SK-N-SH treated with all-trans-retinoic acid at 6 μM for 48 hours (cell line): ENCODE results near the gene RFC3.
"Not testable (repeated sequence)": the region's sequence is repeated elsewhere in the genome, so short reads cannot be mapped to it uniquely, and the experiment has no call there.

Source experiments
- ARNTL ChIP-seq: fragments of 450-650 bp; formaldehyde crosslinking; IDR thresholded peaks from 2 replicates; pipeline ENCODE4 v1.5.0; 2020; ENCODE audit warnings: low read depth, mild to moderate bottlenecking, moderate library complexity, borderline replicate concordance
- CREB5 ChIP-seq: fragments of 250-450 bp; sonication (Bioruptor Pico); IDR thresholded peaks from 2 replicates; pipeline ENCODE4 v1.5.1; 2020; ENCODE audit warnings: low read depth, mild to moderate bottlenecking, moderate library complexity
- CSDC2 ChIP-seq: fragments of 250-450 bp; sonication (Bioruptor Pico); IDR thresholded peaks from 2 replicates; pipeline ENCODE4 v1.5.0; 2020; ENCODE audit warnings: mild to moderate bottlenecking, moderate library complexity
- CSRNP3 ChIP-seq: fragments of 250-450 bp; sonication (Bioruptor Pico); IDR thresholded peaks from 2 replicates; pipeline ENCODE4 v1.5.1; 2021; ENCODE audit warnings: mild to moderate bottlenecking, moderate library complexity
- ESRRG ChIP-seq: fragments of 250-450 bp; sonication (Bioruptor Pico); IDR thresholded peaks from 2 replicates; pipeline ENCODE4 v1.6.1; 2021; ENCODE audit warnings: mild to moderate bottlenecking
- PATZ1 ChIP-seq: fragments of 250-450 bp; sonication (Bioruptor Pico); IDR thresholded peaks from 2 replicates; pipeline ENCODE4 v1.8.0; 2020; ENCODE audit warnings: mild to moderate bottlenecking, moderate library complexity, borderline replicate concordance
- POU6F1 ChIP-seq: fragments of 250-450 bp; sonication (Bioruptor Pico); IDR thresholded peaks from 2 replicates; pipeline ENCODE4 v1.8.0; 2021; ENCODE audit warnings: low read depth, mild to moderate bottlenecking, moderate library complexity, borderline replicate concordance
- RARB ChIP-seq: fragments of 250-450 bp; sonication (Bioruptor Pico); IDR thresholded peaks from 2 replicates; pipeline ENCODE4 v1.8.0; 2021; ENCODE audit warnings: mild to moderate bottlenecking, moderate library complexity
- TCF4 ChIP-seq: fragments of 250-450 bp; sonication (Bioruptor Pico); IDR thresholded peaks from 2 replicates; pipeline ENCODE4 v1.8.0; 2021; ENCODE audit warnings: mild to moderate bottlenecking, moderate library complexity, borderline replicate concordance
- TOX ChIP-seq: fragments of 250-450 bp; sonication (Bioruptor Pico); IDR thresholded peaks from 2 replicates; pipeline ENCODE4 v1.8.0; 2021; ENCODE audit warnings: mild to moderate bottlenecking, moderate library complexity, borderline replicate concordance
- TSHZ2 ChIP-seq: fragments of 250-450 bp; sonication (Bioruptor Pico); IDR thresholded peaks from 2 replicates; pipeline ENCODE4 v1.5.0; 2020; ENCODE audit warnings: mild to moderate bottlenecking, moderate library complexity
- ZC3H10 ChIP-seq: fragments of 250-450 bp; sonication (Bioruptor Pico); IDR thresholded peaks from 2 replicates; pipeline ENCODE4 v1.5.1; 2021; ENCODE audit warnings: mild to moderate bottlenecking, moderate library complexity
- ZFP3 ChIP-seq: fragments of 250-450 bp; sonication (Bioruptor Pico); IDR thresholded peaks from 2 replicates; pipeline ENCODE4 v1.5.0; 2020; ENCODE audit warnings: mild to moderate bottlenecking, moderate library complexity
- ZFP30 ChIP-seq: fragments of 450-650 bp; formaldehyde crosslinking; IDR thresholded peaks from 2 replicates; pipeline ENCODE4 v1.5.0; 2022; ENCODE audit warnings: mild to moderate bottlenecking, moderate library complexity

- TF ChIP-seq TSHZ2 (CRISPR knock-in tag); ZFP30 (CRISPR knock-in tag); PATZ1 (CRISPR knock-in tag); CSDC2 (CRISPR knock-in tag); ZFP3 (CRISPR knock-in tag); TCF4 (CRISPR knock-in tag); CREB5 (CRISPR knock-in tag); ARNTL (CRISPR knock-in tag); RARB (CRISPR knock-in tag); CSRNP3 (CRISPR knock-in tag); POU6F1 (CRISPR knock-in tag); ESRRG (CRISPR knock-in tag); TOX (CRISPR knock-in tag); ZC3H10: not testable (repeated sequence)
Observed at GRCh38 chr13:33783212-33783611, 34.7 kb upstream of the RFC3 start.
